GM18519 (cell line): ENCODE measurements around the gene SULT1B1.

Experiments
- ATAC-seq: cut with Tn5 transposase; IDR thresholded peaks from one replicate; pipeline ENCODE4 v1.9.1; 2021; ENCODE audit warnings: mild to moderate bottlenecking, moderate library complexity; ENCODE audit not compliant: unreplicated experiment, low FRiP score

The SULT1B1 gene

DNA sequence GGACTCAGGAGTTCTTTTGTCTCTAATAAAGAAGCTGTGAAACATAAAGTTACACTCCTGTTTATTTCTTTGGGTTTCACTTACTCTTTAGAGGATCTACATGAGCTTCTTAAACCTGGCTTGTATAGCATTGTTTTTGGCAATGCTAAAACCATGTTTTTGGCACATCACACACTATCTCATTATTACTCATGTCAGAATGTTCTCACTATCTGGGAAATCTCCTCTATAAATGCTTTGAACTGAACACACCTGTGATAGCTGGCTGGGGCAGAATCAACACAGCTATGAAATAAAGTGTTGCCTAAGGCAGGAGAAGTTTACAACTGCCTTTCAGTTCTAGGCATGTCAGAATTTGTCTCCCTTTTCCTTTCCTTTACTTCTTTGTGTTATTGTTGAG is 52.6 kb downstream of the SULT1B1 start:
- ATAC-seq, result no peak

DNA sequence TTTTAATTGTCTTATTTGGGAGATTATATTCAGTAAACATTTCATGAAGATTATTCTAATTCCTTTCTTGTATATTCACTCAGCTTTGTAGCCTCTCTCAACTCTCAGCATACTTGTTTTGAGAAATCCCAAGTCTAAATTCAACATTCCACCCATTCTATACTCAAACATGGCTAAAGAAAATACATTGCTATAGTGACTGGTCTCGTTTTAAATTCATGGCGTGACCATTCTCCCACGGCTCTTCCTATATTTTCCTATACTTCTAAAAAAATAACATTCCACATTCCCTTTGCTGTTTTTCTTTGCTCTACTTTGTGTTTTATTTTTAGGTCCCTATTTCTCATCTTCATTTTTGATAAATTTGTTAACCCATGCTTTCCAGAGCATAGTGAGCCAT is 58.2 kb downstream of the SULT1B1 start:
- ATAC-seq, result no peak

- ATAC-seq, result no peak
Observed at GRCh38 chr4:69701696-69702095, 58.7 kb downstream of the SULT1B1 start.

DNA sequence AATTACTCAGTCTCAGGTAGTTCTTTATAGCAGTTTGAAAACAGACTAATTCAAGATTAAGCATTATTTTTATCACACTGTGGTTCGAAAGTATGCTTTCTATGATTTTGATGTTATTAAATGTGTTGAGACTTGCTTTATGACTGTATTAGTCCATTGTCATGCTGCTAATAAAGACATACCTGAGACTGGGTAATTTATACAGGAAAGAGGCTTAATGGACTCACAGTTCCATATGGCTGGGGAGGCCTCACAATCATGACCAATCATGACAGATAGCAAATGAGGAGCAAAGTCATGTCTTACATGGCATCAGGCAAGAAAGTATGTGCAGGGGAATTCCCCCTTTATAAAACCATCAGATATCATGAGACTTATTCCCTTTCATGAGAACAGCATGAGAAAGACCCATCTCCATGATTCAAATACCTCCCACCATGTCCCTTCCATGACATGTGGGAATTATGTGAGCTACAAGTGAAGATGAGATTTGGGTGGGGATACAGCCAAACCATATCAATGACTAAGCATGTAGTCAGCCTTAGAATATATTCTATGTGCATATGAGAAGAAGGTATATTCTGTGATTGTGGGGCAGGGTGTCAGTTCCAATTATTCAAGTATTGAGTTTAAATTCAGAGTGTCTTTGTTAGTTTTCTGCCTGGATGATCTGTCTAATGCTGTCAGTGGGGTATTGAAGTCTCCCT is 62.7 kb downstream of the SULT1B1 start:
- ATAC-seq, result no peak

DNA sequence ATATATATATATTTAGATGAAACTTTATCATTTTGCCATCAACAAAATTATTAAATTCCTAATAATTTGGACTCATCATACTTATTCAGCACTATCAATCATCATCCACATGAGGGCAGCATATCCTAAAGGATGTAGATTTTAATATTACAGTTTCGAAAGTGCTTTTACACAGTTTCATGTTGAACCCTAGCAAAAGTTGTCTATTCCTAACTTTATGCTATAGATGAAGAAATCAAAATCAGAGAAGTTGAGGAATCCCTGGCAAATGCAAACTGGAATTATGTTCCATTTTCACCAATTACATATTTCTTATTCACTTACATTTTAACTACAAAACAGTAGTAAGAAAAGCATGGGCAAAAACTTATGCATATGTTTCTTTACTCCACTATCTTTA is 70.8 kb downstream of the SULT1B1 start:
- ATAC-seq, result peak; percentile 64

DNA sequence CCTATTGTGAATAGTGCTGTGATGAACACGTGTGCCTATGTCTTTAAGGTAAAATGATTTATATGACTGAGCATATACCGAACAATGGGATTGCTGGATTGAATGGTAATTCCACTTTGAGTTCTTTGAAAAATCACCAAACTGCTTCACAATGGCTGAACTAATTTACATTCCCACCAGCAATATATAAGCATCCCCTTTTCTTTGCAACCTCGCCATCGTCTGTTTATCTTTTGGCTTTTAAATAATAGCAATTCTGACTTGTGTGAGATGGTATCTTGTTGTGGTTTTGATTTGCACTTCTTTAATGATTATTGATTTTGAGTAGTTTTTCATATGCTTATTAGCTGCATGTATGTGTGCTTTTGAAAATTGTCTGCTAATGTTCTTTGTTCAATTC is 75.6 kb downstream of the SULT1B1 start:
- no peak for ATAC-seq
